Measurements from ENCODE around the gene TNFRSF21. TPM values are rescaled to one million over a fixed set of nuclear protein-coding genes. Genes with fewer than 3 reads are reported as not detected.

Gene TNFRSF21
- total and polyA plus RNA-seq, 9 of the 15 experiments (the other 6 are each of a cell fraction or from before 2014, with no cell fraction given) = 0.63 to 5.7 (median 2.2) TPM

GRCh38 chr6:47310131-47310480 is 401 bp upstream of the TNFRSF21 start:
- WGBS (ENCODE audit: insufficient coverage, low coverage, missing lambda C conversion rate) = under 1% methylated on average over 7 of the region's 7 CpGs
- no peak overlapping the region for H3K4me2 ChIP-seq (ENCODE audit: insufficient read depth, low read length)
- ATAC-seq (no peak), FAIRE-seq (no peak), DNase-seq (ENCODE audit: extremely low read depth in 1 of 4, low spot score in 3 of 4) (no peak)
- H3K9me1 ChIP-seq (ENCODE audit: control insufficient read depth, insufficient read depth, low read length) = no peaks in the 10 kb centered on the region
- CTCF ChIA-PET (ENCODE audit: low intra/inter-chr PET ratio) = interaction anchor here (1.1 to 2.8 kb wide), 2 partner anchors 212 to 424 kb away, joined by 4 to 57 read pairs; no protein-coding TSS in a partner anchor
- no peaks in the 10 kb centered on the region for H4K20me1 ChIP-seq (replicated peaks; ENCODE audit: control insufficient read depth, insufficient read depth, low read length)
- no peak overlapping the region for H3K9ac ChIP-seq (ENCODE audit: insufficient read depth in 1 of 2, low read depth in 2 of 2, low read length in 2 of 2)
- TF ChIP-seq OTX1 (CRISPR knock-in tag; IDR thresholded peaks at IDR 0.05) = no peak
- no peak for TF ChIP-seq ZNF184 (CRISPR knock-in tag; IDR thresholded peaks at IDR 0.05)
- TF ChIP-seq HMG20B (CRISPR knock-in tag; IDR thresholded peaks at IDR 0.05) = no peak
- POLR2A ChIA-PET = no interaction called here
- H3K9me3 ChIP-seq (replicated peaks; ENCODE audit: control insufficient read depth, insufficient read depth, low read depth, low read length) = no peaks in the 10 kb centered on the region
- H3K27me3 ChIP-seq (ENCODE audit: control insufficient read depth in 2 of 2, insufficient read depth in 2 of 2, low read length in 2 of 2) = peaks cover 11 to 15% of the 10 kb centered on the region in 2 experiments
- intact Hi-C loops (cut with micrococcal nuclease) = loop anchor here (1.0 to 2.0 kb wide), 3 partner anchors 67 to 461 kb away; no protein-coding TSS in a partner anchor
- H2AFZ ChIP-seq (ENCODE audit: low read depth, low read length) = peak overlapping the region; percentile 87; the same call in 1 of the 2 replicates
- peaks cover 0 to 15% of the 10 kb centered on the region in 2 experiments; a peak in 3 of 5 replicates for H3K4me1 ChIP-seq (replicated peaks in 1 of 2; ENCODE audit: control insufficient read depth in 2 of 2, insufficient read depth in 2 of 2, low read length in 2 of 2)
- no peak overlapping the region for H3K27ac ChIP-seq (ENCODE audit: extremely low read depth, low read depth, low read length)
- H3K4me3 ChIP-seq = no peak overlapping the region
- H3K79me2 ChIP-seq (ENCODE audit: control insufficient read depth, insufficient read depth, low read length) = no peaks in the 10 kb centered on the region
- in situ Hi-C loops (cut with MboI) = loop anchor here (10.0 kb wide), 1 partner anchor 465 kb away; no protein-coding TSS in a partner anchor
- no peaks in the 10 kb centered on the region for H3K36me3 ChIP-seq (ENCODE audit: control insufficient read depth, insufficient read depth, low read length)
- BruUV-seq (replicated peaks) = no TSS peak

- Histone ChIP-seq H3K79me2 (ENCODE audit: control insufficient read depth, insufficient read depth, low read length) (no peaks in the 10 kb centered on the region), H3K36me3 (ENCODE audit: control insufficient read depth, insufficient read depth, low read length) (no peaks in the 10 kb centered on the region), H3K27me3 (ENCODE audit: control insufficient read depth in 2 of 2, insufficient read depth in 2 of 2, low read length in 2 of 2) (peaks cover 11 to 15% of the 10 kb centered on the region in 2 experiments), H3K9me3 (replicated peaks; ENCODE audit: control insufficient read depth, insufficient read depth, low read depth, low read length) (no peaks in the 10 kb centered on the region), H3K4me1 (replicated peaks in 1 of 2; ENCODE audit: control insufficient read depth in 2 of 2, insufficient read depth in 2 of 2, low read length in 2 of 2) (peaks cover 0 to 15% of the 10 kb centered on the region in 2 experiments; a peak in 3 of 5 replicates), H3K4me2 (ENCODE audit: insufficient read depth, low read length) (peak overlapping the region; percentile 73), H3K27ac (ENCODE audit: extremely low read depth, low read depth, low read length) (no peak overlapping the region), H3K4me3 (peak overlapping the region; percentile 61), H3K9me1 (ENCODE audit: control insufficient read depth, insufficient read depth, low read length) (no peaks in the 10 kb centered on the region), H4K20me1 (replicated peaks; ENCODE audit: control insufficient read depth, insufficient read depth, low read length) (no peaks in the 10 kb centered on the region), H3K9ac (ENCODE audit: insufficient read depth in 1 of 2, low read depth in 2 of 2, low read length in 2 of 2) (peak overlapping the region; percentile 37 to 93; a peak in 3 of 4 replicates), H2AFZ (ENCODE audit: low read depth, low read length) (peak overlapping the region; percentile 87)
- FAIRE-seq (no peak), ATAC-seq (peak; percentile 53), DNase-seq (ENCODE audit: extremely low read depth in 1 of 4, low spot score in 3 of 4) (peak; percentile 27 to 42 (median 30))
- in situ Hi-C loops (cut with MboI) = loop anchor here (5.0 kb wide), 1 partner anchor 211 kb away; no protein-coding TSS in a partner anchor
- WGBS (ENCODE audit: insufficient coverage, low coverage, missing lambda C conversion rate) = 9% methylated on average over 46 of the region's 48 CpGs
- intact Hi-C loops (cut with micrococcal nuclease) = no loop called here
- POLR2A ChIA-PET = interaction anchor here (0.6 to 1.7 kb wide), 5 partner anchors 41 to 411 kb away, joined by 3 to 4 read pairs (median 3); no protein-coding TSS in a partner anchor
- no TSS peak for BruUV-seq (replicated peaks)
- CTCF ChIA-PET (ENCODE audit: low intra/inter-chr PET ratio) = interaction anchor here (0.6 to 2.8 kb wide), 4 partner anchors 210 to 216 kb away, joined by 3 to 57 read pairs (median 4); no protein-coding TSS in a partner anchor
- TF ChIP-seq HOXB6 (CRISPR knock-in tag; IDR thresholded peaks at IDR 0.05; ENCODE audit: borderline replicate concordance) (no peak), UBTF (IDR thresholded peaks at IDR 0.05; ENCODE audit: borderline replicate concordance in 1 of 2, low read depth in 2 of 2, low read length in 2 of 2) (0 out of 4 replicates have a peak, but pooled peaks of 1 of the 2 experiments have one; percentile 4)
Observed at GRCh38 chr6:47308552-47309290, 984 bp downstream of the TNFRSF21 start.
